ENCODE data around the gene NMRAL1. TPM values are rescaled to one million over a fixed set of nuclear protein-coding genes. Genes with fewer than 3 reads are reported as not detected.

The NMRAL1 gene
- polyA plus RNA-seq, 5 donors: 32.9 to 51.1 (median 42.7) TPM

GRCh38 chr16:4471869-4472268 lies 2.6 kb downstream of the NMRAL1 start:
- DNase-seq: no peak

GRCh38 chr16:4468972-4469371 lies 5.5 kb downstream of the NMRAL1 start:
- DNase-seq: no peak

- no peak for DNase-seq
These were observed 6.5 kb downstream of the NMRAL1 start for GRCh38 chr16:4467916-4468315.

GRCh38 chr16:4465977-4466779 lies 8.2 kb downstream of the NMRAL1 start:
- no peak for DNase-seq

GRCh38 chr16:4463522-4464163 lies 10.8 kb downstream of the NMRAL1 start:
- DNase-seq: no peak

GRCh38 chr16:4461250-4462085 lies 13.0 kb downstream of the NMRAL1 start:
- DNase-seq: no peak

- DNase-seq: no peak
These were observed 13.5 kb downstream of the NMRAL1 start for GRCh38 chr16:4460936-4461249.

GRCh38 chr16:4455951-4456350 lies 18.5 kb downstream of the NMRAL1 start:
- DNase-seq: no peak

- DNase-seq: no peak
These were observed 19.3 kb downstream of the NMRAL1 start for GRCh38 chr16:4455081-4455480.

GRCh38 chr16:4454623-4455022 lies 19.8 kb downstream of the NMRAL1 start:
- no peak for DNase-seq

GRCh38 chr16:4452674-4453073 lies 21.8 kb downstream of the NMRAL1 start:
- no peak for DNase-seq

GRCh38 chr16:4450931-4451519 lies 23.4 kb downstream of the NMRAL1 start:
- no peak for DNase-seq

GRCh38 chr16:4450430-4450829 lies 24.0 kb downstream of the NMRAL1 start:
- no peak for DNase-seq

GRCh38 chr16:4443986-4444385 lies 30.4 kb downstream of the NMRAL1 start:
- DNase-seq: no peak

GRCh38 chr16:4443271-4443670 lies 31.2 kb downstream of the NMRAL1 start:
- DNase-seq: no peak

GRCh38 chr16:4442371-4442770 lies 32.1 kb downstream of the NMRAL1 start:
- DNase-seq: no peak

GRCh38 chr16:4437366-4437765 lies 37.1 kb downstream of the NMRAL1 start:
- DNase-seq: no peak

GRCh38 chr16:4435337-4436067 lies 38.9 kb downstream of the NMRAL1 start:
- DNase-seq: no peak

GRCh38 chr16:4433914-4434787 lies 40.3 kb downstream of the NMRAL1 start:
- no peak for DNase-seq

- DNase-seq: no peak
These were observed 41.2 kb downstream of the NMRAL1 start for GRCh38 chr16:4433228-4433627.

GRCh38 chr16:4431023-4431422 lies 43.4 kb downstream of the NMRAL1 start:
- DNase-seq: no peak
